ENCODE results near the gene KCNJ14. TPM values are rescaled to one million over a fixed set of nuclear protein-coding genes. Genes with fewer than 3 reads are reported as not detected.

The KCNJ14 gene
- polyA plus RNA-seq, 1 experiment = 0.31 TPM

DNA sequence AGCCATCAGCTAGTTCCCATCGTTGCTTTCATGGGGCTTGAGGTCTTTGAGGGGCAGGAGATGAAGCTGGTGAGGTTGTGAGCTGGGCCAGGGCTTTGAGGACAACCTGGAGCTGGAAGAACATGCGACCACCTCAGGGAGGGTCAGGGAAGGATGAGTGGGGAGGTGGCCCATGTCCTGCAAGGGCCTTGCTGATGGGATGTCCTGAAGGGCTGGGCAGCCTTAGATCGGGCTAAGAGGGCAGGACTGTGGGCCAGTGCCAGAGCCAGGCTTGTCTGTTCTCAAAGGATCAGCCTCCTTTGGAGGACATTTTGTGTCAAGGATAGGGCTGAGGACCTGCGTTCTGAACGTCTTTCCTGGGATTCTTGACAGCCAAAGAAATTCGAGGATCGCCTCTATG, 24.3 kb downstream of the KCNJ14 start:
- ChIA-PET POLR2A (no interaction called here), CTCF (interaction anchor here (1.0 to 3.7 kb wide), 4 partner anchors 9 to 107 kb away, joined by 3 to 25 read pairs (median 6); partner anchors contain the start of gene KDELR1)
- no peak for DNase-seq (ENCODE audit: low read depth)
- Histone ChIP-seq H3K27me3 (ENCODE audit: control insufficient read depth, insufficient read depth, low read length) (no peaks in the 10 kb centered on the region), H3K4me3 (ENCODE audit: low read depth, low read length) (no peak overlapping the region), H3K36me3 (ENCODE audit: control insufficient read depth, insufficient read depth, low read length) (peaks cover 25% of the 10 kb centered on the region)
- TF ChIP-seq, protein P1, sequence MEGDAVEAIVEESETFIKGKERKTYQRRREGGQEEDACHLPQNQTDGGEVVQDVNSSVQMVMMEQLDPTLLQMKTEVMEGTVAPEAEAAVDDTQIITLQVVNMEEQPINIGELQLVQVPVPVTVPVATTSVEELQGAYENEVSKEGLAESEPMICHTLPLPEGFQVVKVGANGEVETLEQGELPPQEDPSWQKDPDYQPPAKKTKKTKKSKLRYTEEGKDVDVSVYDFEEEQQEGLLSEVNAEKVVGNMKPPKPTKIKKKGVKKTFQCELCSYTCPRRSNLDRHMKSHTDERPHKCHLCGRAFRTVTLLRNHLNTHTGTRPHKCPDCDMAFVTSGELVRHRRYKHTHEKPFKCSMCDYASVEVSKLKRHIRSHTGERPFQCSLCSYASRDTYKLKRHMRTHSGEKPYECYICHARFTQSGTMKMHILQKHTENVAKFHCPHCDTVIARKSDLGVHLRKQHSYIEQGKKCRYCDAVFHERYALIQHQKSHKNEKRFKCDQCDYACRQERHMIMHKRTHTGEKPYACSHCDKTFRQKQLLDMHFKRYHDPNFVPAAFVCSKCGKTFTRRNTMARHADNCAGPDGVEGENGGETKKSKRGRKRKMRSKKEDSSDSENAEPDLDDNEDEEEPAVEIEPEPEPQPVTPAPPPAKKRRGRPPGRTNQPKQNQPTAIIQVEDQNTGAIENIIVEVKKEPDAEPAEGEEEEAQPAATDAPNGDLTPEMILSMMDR (IDR thresholded peaks at IDR 0.05; ENCODE audit: insufficient read depth, low read depth, low read length) = no peak

- CTCF ChIA-PET = interaction anchor here (1.0 to 3.7 kb wide), 4 partner anchors 10 to 107 kb away, joined by 3 to 25 read pairs (median 6); partner anchors contain the start of gene KDELR1
- peak overlapping the region; percentile 40 for H3K4me3 ChIP-seq (ENCODE audit: low read depth, low read length)
- TF ChIP-seq, protein P1 (IDR thresholded peaks at IDR 0.05; ENCODE audit: insufficient read depth, low read depth, low read length) = no peak
- DNase-seq (ENCODE audit: low read depth) = no peak
- H3K36me3 ChIP-seq (ENCODE audit: control insufficient read depth, insufficient read depth, low read length) = peaks cover 21% of the 10 kb centered on the region
- H3K27me3 ChIP-seq (ENCODE audit: control insufficient read depth, insufficient read depth, low read length) = no peaks in the 10 kb centered on the region
- POLR2A ChIA-PET = no interaction called here
Observed at GRCh38 chr19:48480183-48480557, 24.8 kb downstream of the KCNJ14 start.

DNA sequence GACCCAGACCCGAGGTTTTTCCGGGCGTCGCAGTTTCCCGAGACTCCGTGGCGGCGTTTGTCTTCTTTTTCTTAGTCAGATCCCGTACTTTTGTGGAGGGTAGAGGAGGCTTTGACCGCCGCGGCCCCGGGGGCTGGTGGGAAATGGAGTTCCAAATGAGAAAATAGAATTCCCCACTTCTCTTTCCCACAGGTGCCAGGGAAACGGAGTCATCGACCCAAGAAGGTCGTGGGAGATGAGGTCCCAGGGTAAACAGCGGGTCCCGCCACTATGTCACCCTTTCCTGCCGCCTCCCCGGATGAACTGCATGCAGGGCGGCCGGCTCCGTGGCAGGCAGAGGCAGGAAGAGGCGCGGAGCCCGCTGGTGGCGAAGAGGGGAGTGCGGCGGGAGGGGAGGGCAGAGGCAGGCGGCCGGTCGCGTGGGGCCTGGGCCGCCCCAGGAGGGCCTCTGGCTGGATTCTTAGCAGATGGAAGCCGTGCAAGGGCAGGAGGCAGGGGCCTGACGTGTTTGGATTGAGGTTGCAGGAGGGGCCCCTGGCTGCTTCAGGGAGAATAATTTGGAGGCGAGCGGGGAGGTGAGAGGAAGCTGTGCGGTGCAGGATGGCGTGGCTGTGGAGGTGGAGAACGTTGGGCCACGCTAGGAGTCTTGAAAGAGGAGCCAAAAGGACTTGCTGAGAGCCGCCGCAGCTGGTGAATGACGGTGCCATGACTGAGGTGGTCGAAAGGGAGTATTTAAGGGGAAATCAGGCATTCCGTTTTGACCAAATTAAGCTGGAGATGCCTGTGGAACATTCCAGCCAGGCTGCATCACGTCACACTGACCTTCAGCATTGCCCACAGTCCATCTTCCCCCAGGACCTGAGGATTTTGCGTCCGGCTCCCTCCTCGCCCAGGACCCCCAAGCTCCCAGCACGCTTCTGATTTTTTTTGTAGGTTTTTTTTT, 25.5 kb downstream of the KCNJ14 start:
- ChIA-PET CTCF (interaction anchor here (1.2 to 3.7 kb wide), 5 partner anchors 9 to 161 kb away, joined by 3 to 25 read pairs (median 4); no protein-coding TSS in a partner anchor), POLR2A (interaction anchor here (0.6 kb wide), 1 partner anchor 215 kb away, joined by 16 read pairs; no protein-coding TSS in a partner anchor)
- H3K27me3 ChIP-seq (ENCODE audit: control insufficient read depth, insufficient read depth, low read length) = no peaks in the 10 kb centered on the region
- H3K4me3 ChIP-seq (ENCODE audit: low read depth, low read length) = peak overlapping the region; percentile 40
- peaks cover 15% of the 10 kb centered on the region for H3K36me3 ChIP-seq (ENCODE audit: control insufficient read depth, insufficient read depth, low read length)
- DNase-seq (ENCODE audit: low read depth) = no peak
- TF ChIP-seq, protein P1 (IDR thresholded peaks at IDR 0.05; ENCODE audit: insufficient read depth, low read depth, low read length) = no peak

- POLR2A ChIA-PET = no interaction called here
- DNase-seq (ENCODE audit: low read depth) = no peak
- no peaks in the 10 kb centered on the region for H3K27me3 ChIP-seq (ENCODE audit: control insufficient read depth, insufficient read depth, low read length)
- CTCF ChIA-PET = interaction anchor here (1.2 to 3.7 kb wide), 3 partner anchors 8 to 162 kb away, joined by 3 to 25 read pairs (median 4); no protein-coding TSS in a partner anchor
- TF ChIP-seq, protein P1 (IDR thresholded peaks at IDR 0.05; ENCODE audit: insufficient read depth, low read depth, low read length) = no peak
- H3K36me3 ChIP-seq (ENCODE audit: control insufficient read depth, insufficient read depth, low read length) = peaks cover 12% of the 10 kb centered on the region
- H3K4me3 ChIP-seq (ENCODE audit: low read depth, low read length) = no peak overlapping the region
Observed at GRCh38 chr19:48481846-48482639, 26.7 kb downstream of the KCNJ14 start.

Measured in BJ (cell line).